Osteocyte (in vitro differentiated cells): ENCODE results near the gene SLC12A6. TPM values are rescaled to one million over a fixed set of nuclear protein-coding genes. Genes with fewer than 3 reads are reported as not detected.
"Not testable (repeated sequence)": the region's sequence is repeated elsewhere in the genome, so short reads cannot be mapped to it uniquely, and the experiment has no call there.

Experiments
- DNase-seq: peaks from one replicate; pipeline ENCODE4 v3.0.0; 2021; ENCODE audit warnings: mixed read lengths; ENCODE audit not compliant: unreplicated experiment; ENCODE audit errors: extremely low spot score
- H3K27ac Mint-ChIP-seq: one replicate; pipeline ENCODE4 v1.8.0; 2021; ENCODE audit warnings: mild to moderate bottlenecking, mixed read lengths; ENCODE audit not compliant: unreplicated experiment
- H3K27me3 Mint-ChIP-seq: one replicate; pipeline ENCODE4 v1.8.0; 2021; ENCODE audit warnings: mixed read lengths; ENCODE audit not compliant: unreplicated experiment
- H3K36me3 Mint-ChIP-seq: one replicate; pipeline ENCODE4 v1.8.0; 2021; ENCODE audit warnings: mixed read lengths; ENCODE audit not compliant: unreplicated experiment
- H3K4me1 Mint-ChIP-seq: one replicate; pipeline ENCODE4 v1.8.0; 2021; ENCODE audit warnings: mixed read lengths; ENCODE audit not compliant: unreplicated experiment
- H3K4me3 Mint-ChIP-seq: one replicate; pipeline ENCODE4 v1.8.0; 2021; ENCODE audit warnings: mild to moderate bottlenecking, moderate library complexity, mixed read lengths; ENCODE audit not compliant: unreplicated experiment
- H3K9me3 Mint-ChIP-seq: one replicate; pipeline ENCODE4 v1.8.0; 2021; ENCODE audit warnings: mixed read lengths; ENCODE audit not compliant: unreplicated experiment
- total RNA-seq: library from RNA; stranded (reverse); gene quantifications from 2 replicates; pipeline ENCODE4 v1.2.1, GENCODE V29; 2021
- TF ChIP-seq, protein P1 (sequence below): fragments of 200-600 bp; sonication (generic); IDR thresholded peaks from 2 replicates; pipeline ENCODE4 v1.5.0; 2021; ENCODE audit warnings: antibody characterized with exemption, mild to moderate bottlenecking, moderate library complexity

The SLC12A6 gene
- total RNA-seq, 1 donor from 2014 or later: 52.3 TPM

GRCh38 chr15:34347951-34348638 lies 10.5 kb upstream of the SLC12A6 start:
- Mint-ChIP-seq H3K9me3 (no peaks in the 10 kb centered on the region), H3K27me3 (no peaks in the 10 kb centered on the region), H3K27ac (no peak overlapping the region), H3K4me3 (no peak overlapping the region), H3K4me1 (no peaks in the 10 kb centered on the region), H3K36me3 (no peaks in the 10 kb centered on the region)
- peak; percentile 66 for DNase-seq
- TF ChIP-seq, protein P1, sequence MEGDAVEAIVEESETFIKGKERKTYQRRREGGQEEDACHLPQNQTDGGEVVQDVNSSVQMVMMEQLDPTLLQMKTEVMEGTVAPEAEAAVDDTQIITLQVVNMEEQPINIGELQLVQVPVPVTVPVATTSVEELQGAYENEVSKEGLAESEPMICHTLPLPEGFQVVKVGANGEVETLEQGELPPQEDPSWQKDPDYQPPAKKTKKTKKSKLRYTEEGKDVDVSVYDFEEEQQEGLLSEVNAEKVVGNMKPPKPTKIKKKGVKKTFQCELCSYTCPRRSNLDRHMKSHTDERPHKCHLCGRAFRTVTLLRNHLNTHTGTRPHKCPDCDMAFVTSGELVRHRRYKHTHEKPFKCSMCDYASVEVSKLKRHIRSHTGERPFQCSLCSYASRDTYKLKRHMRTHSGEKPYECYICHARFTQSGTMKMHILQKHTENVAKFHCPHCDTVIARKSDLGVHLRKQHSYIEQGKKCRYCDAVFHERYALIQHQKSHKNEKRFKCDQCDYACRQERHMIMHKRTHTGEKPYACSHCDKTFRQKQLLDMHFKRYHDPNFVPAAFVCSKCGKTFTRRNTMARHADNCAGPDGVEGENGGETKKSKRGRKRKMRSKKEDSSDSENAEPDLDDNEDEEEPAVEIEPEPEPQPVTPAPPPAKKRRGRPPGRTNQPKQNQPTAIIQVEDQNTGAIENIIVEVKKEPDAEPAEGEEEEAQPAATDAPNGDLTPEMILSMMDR: no peak

DNA sequence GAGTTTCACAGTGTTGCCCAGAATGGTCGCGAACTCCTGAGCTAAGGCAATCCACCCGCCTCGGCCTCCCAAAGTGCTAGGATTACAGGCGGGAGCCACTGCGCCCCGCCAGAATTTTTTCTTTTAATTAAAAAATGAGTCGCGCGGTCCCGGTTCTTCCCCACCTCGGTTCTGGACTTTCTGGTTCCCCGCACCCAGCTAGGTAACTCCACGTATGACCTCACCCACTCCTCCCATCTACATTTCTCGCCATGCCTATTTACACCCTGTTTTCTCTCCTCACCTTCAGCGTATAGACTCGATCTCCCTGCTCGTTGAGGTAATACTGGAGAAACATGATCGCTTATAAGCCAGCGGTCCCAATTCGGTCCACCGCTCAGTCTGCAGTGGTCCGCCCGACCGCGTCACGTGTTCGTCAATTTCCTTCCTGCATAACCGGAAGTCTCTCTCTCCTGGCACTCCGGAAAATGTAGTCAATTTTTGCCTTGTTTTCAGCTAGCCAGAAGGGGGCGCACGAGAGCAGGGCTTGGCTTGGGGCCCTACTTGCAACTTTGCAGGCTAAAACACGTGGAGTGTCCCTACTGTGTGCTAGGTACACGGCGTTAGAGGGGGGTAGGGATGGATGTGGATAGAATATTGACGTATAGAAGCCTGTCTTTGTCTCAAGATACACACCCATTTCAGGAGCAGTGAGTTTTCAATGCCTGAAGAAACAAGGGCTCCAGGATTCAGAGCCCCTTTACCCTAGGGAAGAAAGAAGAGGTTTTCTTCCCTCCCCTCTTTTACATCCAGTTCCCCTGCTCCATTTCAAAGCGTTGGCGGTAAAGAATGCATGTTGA lies 5.4 kb upstream of the SLC12A6 start, which contains the start of the genes NOP10 and NUTM1:
NOP10 (minus strand) TSS at position 400 of the 839 bp plus-strand sequence; CDS start at position 337, 63 bp downstream.
NUTM1 (plus strand) TSS at position 579 of the 839 bp plus-strand sequence. CDS start 382 bp downstream, outside the sequence.
- no peak within 1 kb of the TSS for H3K4me3 Mint-ChIP-seq

GRCh38 chr15:34342213-34342736 lies 4.7 kb upstream of the SLC12A6 start:
- H3K4me1 Mint-ChIP-seq: peaks cover 35% of the 10 kb centered on the region

More for the DNA sequence above, 5.4 kb upstream of the SLC12A6 start, which contains the start of the genes NOP10 and NUTM1:
- TF ChIP-seq, protein P1: peak; percentile 95
- Mint-ChIP-seq H3K9me3 (no peaks in the 10 kb centered on the region), H3K27ac (no peak within 1 kb of the TSS), H3K36me3 (peaks cover 15% of the 10 kb centered on the region), H3K4me1 (peaks cover 34% of the 10 kb centered on the region), H3K27me3 (no peaks in the 10 kb centered on the region)
- peak; percentile 96 for DNase-seq

GRCh38 chr15:34341381-34342212 lies 4.0 kb upstream of the SLC12A6 start:
- Mint-ChIP-seq H3K36me3 (peaks cover 15% of the 10 kb centered on the region), H3K27ac (no peak overlapping the region), H3K27me3 (no peaks in the 10 kb centered on the region), H3K4me3 (no peak overlapping the region), H3K4me1 (peaks cover 39% of the 10 kb centered on the region), H3K9me3 (no peaks in the 10 kb centered on the region)
- TF ChIP-seq, protein P1: no peak
- DNase-seq: no peak

More at GRCh38 chr15:34342213-34342736, 4.7 kb upstream of the SLC12A6 start:
- H3K27me3 Mint-ChIP-seq, H3K9me3 Mint-ChIP-seq, H3K4me3 Mint-ChIP-seq, H3K27ac Mint-ChIP-seq: not testable (repeated sequence)
- peak; percentile 74 for DNase-seq
- peaks cover 15% of the 10 kb centered on the region for H3K36me3 Mint-ChIP-seq

- H3K27me3 Mint-ChIP-seq: no peaks in the 10 kb centered on the region
- peaks cover 15% of the 10 kb centered on the region for H3K36me3 Mint-ChIP-seq
- peak overlapping the region; percentile 85 for H3K27ac Mint-ChIP-seq
- H3K4me3 Mint-ChIP-seq: peak overlapping the region; percentile 62
- DNase-seq: no peak
- H3K4me1 Mint-ChIP-seq: peaks cover 54% of the 10 kb centered on the region
- no peaks in the 10 kb centered on the region for H3K9me3 Mint-ChIP-seq
- TF ChIP-seq, protein P1: no peak
Measured at GRCh38 chr15:34339946-34340345, 2.4 kb upstream of the SLC12A6 start.
